ENCODE results near the gene TCEA3.

Gene TCEA3

DNA sequence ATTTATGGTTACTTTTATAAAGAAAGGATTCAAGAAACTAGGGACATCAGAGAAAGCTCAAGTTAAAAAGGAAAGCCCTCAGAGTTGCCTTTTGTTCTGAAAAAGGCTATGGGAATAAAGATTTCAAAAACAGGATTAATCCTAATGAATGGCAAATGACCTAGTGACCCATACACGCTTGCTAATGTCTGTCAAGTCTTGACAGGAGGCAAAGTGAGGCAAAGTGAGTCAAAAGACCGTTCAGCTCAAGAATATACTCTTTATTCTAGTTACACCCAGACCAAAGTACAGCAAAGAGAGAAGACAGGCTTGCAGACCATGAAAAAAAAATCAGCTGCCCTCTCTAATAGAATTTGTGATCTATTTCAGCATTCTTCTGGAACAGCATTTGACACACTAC lies 58.4 kb downstream of the TCEA3 start:
- no peak for DNase-seq

GRCh38 chr1:23362218-23362713 lies 62.3 kb downstream of the TCEA3 start:
- no peak for DNase-seq

DNA sequence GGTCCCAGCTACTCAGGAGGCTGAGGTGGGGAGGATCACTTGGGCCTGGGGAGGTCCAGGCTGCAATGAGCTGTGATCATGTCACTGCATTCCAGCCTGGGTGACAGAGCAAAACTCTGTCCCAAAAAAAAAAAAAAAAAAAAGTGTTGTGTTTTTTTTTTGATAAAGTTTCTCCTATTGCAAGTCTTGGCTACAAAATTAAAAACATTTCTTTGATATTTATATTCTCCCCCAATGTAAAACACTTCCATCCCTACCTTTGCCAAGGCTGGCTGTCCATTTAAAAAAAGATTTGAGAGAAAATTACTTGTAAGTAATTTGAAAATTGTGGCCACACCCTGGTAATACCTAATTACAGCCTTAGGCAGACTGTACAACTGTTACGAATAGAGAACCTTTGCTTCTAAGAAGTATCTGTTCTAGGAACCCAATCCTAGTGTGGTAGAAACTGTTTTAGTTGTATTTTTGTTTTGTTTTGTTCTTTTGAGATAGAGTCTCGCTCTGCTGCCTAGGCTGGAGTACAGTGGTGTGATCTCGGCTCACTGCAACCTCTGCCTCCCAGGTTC lies 66.2 kb downstream of the TCEA3 start:
- no peak for DNase-seq

- DNase-seq: no peak
Measured at GRCh38 chr1:23357138-23357908, 67.2 kb downstream of the TCEA3 start.

DNA sequence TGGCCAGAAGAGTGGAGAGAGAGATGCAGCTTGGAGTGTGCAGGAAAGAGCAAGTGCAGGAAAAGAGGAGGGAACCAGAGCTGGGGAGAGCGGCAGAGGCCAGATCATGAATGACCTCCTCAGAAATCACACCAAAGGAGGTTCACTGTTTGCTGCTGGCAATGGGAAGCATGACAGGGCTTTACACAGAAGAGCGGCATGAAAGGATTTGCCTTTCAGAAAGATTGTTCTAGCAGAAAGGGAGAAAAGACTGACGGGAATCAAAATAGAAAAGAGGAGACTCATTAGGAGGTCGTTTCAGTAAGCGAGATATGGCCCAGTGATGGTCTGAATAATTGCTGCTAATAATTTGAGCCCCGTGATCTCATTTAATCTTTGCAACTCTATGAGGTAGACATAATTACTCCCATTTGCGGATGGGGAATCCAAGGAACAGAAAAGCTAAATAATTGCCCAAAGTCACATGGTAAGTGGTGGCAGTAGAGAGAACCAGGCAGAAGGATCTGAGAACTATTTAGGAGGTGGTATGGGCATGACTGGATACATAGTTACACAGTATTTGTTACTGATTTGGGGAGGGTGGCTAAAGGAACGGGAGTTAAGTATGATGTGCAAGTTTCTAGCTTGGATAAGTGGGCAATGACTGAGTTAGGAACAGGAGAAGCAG lies 67.9 kb downstream of the TCEA3 start:
- DNase-seq: no peak

DNA sequence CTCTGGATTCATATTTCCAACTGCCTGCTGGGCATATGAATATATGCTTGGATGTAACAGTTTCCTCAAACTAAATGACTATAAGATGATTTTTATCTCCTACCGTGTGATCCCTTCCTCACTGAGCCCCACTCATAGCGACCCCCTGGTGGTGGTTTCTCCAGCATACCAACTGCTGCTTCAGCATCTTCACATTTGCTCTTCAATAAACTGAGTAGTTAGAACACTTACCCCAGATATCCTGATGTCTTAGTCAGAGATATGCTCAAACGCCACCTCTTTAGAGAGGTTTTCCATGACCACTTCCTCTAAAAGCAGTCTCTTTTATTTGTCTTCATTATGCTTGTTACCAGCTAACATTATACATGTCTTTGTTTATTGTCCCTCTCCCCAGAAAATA lies 70.3 kb downstream of the TCEA3 start:
- no peak for DNase-seq

DNA sequence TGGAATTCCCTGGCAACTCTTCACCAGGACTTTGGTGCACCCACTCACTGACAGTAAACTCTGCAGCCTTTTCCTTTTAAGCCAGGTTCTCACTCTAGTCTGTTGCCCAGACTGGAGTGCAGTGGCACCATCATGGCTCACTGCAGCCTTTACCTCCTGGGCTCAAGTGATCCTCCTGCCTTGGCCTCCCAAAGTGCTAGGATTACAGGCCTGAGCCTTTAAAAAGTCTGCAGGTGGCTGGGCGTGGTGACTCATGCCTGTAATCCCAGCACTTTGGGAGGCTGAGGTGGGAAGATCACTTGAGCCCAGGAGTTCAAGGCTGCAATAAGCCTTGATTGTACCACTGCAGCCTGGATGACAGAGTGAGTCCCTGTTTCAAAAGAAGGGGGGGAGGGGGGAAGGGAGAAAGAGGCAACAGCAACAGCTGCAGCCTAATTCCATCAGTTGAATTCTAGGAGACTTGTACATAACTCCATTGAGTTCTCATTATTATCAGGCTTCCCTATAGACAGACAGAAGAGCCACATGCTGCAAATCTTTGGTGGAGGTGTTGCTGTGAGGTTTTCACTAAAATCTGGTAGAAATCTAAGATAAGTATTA lies 72.4 kb downstream of the TCEA3 start:
- no peak for DNase-seq

- no peak for DNase-seq
Measured at GRCh38 chr1:23345920-23346319, 78.6 kb downstream of the TCEA3 start.

DNA sequence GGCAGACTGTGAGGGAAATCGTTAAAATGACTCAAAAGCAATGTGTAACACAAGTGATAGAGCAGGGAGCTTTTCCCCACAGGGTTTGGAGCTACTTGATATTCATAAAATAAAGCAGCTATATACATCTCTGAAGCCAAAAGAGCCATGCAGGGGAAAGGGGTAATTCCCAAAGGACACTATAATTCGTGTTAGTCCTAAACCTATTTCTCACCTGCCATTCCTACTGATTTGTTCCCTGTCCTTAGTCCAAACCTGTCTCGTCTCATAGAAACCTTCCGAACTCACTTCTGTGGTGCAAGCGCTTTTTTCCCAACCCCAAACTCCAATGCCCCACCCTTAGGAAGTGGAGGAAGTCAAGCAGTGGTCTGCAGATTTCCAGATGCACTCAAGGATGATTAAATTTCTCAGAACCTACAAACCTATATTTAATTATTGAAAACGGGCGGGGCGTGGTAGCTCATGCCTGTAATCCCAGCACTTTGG lies 79.5 kb downstream of the TCEA3 start:
- peak; percentile 75 for DNase-seq

DNA sequence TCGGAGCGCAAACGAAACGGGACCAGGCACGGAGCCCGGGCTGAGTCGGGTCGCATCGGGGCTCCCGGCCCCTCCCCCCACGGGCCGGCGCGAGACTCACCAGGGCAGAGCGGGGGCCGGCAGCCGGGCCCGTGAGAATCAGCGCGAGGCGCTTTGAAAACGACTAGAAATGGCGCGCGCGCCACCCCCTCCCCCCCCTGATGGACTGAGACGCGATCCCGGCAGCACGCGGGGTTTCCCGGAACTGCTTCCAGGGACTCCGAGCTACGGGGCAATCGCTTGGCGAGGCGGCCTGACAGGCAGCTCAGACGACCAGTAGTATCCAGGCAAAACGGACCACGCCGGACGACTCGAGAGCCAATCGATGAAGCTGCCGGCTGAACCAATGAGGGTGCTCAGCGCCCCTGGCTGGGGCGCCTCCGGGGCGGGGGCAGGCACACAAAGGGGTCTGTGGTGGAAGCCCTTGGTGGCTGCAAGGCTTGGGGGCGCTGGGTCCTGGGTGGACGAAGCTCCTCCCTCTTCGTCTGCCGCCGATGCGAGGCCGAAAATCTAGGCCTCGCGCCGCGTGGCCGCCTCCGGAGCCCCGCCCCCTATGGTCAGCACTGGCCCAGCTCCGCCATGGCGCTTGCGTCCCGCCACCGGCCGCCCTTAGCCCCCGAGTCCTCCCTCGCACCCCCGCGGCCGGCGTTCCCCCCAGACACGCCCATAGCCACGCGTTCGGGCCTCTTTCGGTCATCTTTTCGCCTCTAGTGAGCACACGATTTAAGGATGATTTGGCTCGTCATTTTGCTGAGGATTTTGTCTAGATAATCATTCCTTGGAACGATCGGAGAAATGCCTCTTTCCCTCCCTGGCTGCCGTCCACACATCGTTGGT lies 80.2 kb downstream of the TCEA3 start, which contains the start of gene HNRNPR:
Gene HNRNPR, minus strand, starts transcription at position 174 of the 876 bp plus-strand sequence. CDS start 3,276 bp downstream, outside the sequence.
- peak; percentile 97 for DNase-seq

DNA sequence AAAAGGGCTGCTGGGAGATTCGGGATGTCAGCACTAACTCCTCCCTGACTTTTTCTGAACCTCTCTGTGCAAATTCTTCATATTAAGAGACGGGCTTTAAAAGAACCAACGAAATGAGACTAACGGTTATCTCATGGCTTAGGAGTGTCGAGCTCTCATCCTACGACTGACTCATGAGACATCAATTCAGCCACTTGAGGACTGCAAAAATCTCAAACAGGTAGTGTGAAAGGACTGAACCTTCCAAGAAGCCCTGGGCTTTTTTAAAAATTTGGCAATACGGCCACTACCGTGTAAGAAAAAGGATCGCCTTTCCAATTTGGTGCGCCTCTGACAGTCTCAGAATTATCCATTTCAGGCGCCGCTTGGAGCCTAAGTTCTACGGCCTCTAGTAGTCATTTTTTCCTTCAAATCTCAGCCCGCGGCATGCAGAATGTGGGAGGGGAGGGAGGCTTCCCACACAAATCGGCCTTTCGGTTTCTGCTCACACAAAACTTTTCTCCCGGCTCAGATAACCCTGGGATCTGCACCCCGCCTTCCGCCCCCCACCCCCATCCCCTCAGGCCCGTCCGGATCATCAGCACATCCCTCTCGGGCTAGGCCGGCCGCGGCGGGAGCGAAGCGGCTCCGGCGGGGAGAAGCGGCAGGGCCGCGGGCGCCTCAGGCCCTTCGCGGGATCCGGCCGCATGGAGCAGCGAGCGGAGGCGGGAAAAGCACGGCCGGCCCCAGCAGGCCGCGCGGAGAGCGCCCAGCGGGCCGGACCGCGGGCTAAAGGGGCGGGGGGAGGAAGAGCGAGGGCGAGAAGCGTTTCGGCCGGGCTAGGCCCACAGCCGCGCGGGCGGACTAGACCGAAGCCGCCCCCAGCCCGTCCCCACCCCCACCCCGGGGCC lies 81.1 kb downstream of the TCEA3 start:
- peak; percentile 23 for DNase-seq

DNA sequence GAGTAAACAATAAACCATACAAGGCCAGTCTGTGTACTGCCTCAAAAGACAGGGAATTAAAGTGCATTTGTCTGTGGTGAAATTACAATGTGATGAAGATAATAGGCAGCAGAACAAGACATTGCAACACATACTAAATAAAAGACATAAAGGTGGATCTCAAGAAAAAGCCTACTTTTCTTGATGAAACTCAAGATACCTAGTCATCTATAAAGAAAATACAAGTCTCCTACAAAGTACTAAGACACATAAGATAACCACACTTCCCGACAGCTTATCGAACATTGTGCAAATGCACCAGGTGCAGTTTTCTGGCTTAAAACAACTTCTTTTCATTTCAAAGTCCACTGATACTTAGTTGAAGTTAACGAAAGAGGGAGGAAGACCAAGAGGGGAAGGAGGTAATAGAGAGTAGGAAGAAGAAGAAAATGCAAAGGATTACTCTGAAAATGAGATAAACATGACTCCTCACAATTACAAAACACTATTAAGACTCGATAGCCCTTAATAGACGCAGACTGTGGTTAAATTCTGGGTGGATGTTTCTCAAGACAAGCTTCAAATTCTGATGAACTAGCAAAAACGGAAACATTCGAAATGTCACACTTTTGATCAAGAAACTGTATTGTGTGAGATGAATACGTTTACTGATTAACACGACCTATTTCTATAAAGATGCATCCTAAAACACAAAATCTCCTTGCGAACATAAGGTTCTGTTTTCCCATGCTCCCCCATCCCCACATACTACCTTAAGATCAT lies 82.4 kb downstream of the TCEA3 start:
- no peak for DNase-seq

DNA sequence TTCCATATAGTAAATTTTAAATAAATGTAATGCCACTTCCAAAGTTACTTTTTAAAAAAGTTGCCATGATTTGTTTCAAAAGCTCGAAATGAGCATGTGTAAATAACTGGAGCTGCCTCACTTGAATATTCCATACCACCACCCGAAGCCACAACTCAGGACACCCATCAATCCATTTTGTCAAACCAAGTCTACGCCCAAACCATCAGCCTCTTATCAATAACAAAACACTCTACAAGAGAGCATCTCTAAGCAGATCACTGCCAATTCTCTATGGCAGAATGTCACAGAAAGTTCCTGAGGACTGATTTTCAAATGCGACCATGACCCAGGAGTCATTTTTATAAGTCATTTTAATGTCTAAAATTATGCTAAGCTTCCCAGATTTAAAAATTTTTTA lies 84.9 kb downstream of the TCEA3 start:
- no peak for DNase-seq

- no peak for DNase-seq
Measured at GRCh38 chr1:23337869-23338268, 86.7 kb downstream of the TCEA3 start.

DNA sequence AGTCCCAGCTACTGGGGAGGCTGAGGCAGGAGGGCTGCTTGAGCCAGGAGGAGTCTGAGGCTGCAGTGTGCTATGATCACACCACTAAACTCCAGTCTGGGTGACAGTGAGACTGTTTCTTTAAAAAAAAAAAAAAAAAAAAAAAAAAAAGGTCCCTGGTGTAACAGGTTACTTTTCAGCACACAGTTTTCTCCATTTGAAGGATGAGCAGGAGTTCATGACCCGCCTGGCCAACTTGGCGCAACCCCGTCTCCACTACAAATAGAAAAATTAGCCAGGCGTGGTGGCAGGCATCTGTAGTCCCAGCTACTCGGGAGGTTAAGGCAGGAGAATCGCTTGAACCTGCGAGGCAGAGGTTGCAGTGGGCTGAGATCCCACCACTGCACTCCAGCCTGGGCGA lies 92.8 kb downstream of the TCEA3 start:
- no peak for DNase-seq
